GM18526 (cell line): ENCODE results near the gene SMKR1.

Experiments used
- POLR2A ChIP-seq: IDR thresholded peaks from 3 replicates; pipeline ENCODE4 v1.6.1; 2011; ENCODE audit not compliant: insufficient read length; ENCODE audit errors: extremely low read depth

SMKR1 gene

GRCh38 chr7:129540340-129540739 is 38.0 kb downstream of the SMKR1 start:
- TF ChIP-seq POLR2A, result no peak

- TF ChIP-seq POLR2A, result no peak
These were observed 42.4 kb downstream of the SMKR1 start for GRCh38 chr7:129544700-129545099.

DNA sequence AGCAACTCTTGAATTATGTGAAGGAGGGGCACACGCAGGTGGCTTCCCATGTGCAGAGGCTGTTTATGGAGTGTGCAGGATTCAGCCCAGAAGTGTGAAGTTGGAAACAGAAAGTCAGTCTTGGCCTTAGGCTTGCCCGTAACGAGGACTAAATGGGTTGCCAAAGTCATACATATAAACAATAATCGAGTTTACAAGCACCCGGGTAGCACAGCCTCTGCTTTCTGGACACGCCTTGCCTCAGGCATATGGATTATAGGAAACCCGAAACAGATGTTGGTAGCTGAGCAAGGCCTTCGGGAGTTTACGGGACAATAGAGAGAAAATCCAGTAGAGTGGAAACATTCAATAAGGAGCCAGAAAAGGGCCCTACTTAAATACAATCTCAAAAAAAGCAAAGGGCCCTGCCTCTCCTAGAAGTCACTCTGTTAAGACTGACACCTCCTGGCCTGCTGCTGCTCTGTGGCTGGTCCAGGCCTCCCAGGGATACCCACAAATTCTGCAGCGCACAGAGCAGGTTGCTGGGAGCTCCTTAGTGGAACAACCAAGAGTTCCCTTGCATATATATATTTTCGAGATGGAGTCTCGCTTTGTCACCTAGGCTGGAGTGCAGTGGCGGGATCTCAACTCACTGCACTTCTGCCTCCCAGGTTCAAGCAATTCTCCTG is 48.5 kb downstream of the SMKR1 start:
- no peak for TF ChIP-seq POLR2A

GRCh38 chr7:129553899-129554461 is 51.6 kb downstream of the SMKR1 start:
- TF ChIP-seq POLR2A, result no peak

- TF ChIP-seq POLR2A, result no peak
These were observed 54.3 kb downstream of the SMKR1 start for GRCh38 chr7:129556607-129557133.

DNA sequence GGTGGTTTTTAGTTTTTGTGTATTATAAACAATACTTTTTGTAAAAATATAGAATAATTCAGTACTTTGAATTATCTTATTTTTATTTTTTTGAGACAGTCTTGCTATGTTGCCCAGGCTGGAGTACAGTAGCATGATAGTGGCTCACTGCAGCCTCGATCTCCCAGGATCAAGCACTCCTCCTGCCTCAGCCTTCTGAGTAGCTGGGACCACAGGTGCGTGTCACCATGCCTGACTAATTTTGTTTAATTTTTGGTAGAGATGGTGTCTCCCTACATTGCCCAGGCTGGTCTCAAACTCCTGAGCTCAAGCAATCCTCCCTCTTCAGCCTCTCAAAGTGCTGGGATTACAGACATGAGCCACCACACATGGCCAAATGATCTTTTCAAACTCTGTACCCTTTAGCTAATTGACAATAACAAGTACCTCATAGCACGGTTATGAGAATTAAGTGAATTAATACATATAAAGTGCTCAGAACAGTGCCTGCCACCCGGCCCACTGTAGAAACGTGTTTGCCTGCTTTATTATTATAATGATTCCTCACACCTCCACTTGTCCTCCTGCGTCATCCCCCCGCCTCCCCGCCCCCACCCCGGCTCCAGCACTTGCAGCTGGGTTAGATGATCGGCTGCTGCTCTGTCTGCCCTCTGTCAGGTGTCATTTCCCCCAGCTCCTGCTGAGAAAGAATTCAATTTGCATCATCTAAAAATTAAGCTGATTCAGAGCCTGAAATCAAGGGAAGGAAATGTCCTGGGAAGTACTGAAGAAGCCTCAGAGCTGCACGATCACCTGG is 55.6 kb downstream of the SMKR1 start:
- no peak for TF ChIP-seq POLR2A

GRCh38 chr7:129559564-129559963 is 57.2 kb downstream of the SMKR1 start:
- TF ChIP-seq POLR2A, result no peak

- no peak for TF ChIP-seq POLR2A
These were observed 58.5 kb downstream of the SMKR1 start for GRCh38 chr7:129560831-129561230.

- no peak for TF ChIP-seq POLR2A
These were observed 59.5 kb downstream of the SMKR1 start for GRCh38 chr7:129561677-129562359.
